Lower leg skin (tissue), 3 donors: ENCODE results near the gene MYH7.

Source experiments
- POLR2A ChIP-seq, 2 donors: fragments of 450-650 bp; IDR thresholded peaks; one replicate each; pipeline ENCODE4 v1.6.1; 2016 to 2017; ENCODE audit warnings: antibody characterized with exemption in 2 of 2, mild to moderate bottlenecking in 1 of 2, moderate library complexity in 1 of 2
- TF ChIP-seq, protein P1 (sequence below), 3 donors: fragments of 450-650 bp; IDR thresholded peaks; one replicate each; pipeline ENCODE4 v1.5.1; 2016; ENCODE audit warnings: antibody characterized with exemption in 3 of 3, mild to moderate bottlenecking in 3 of 3, moderate library complexity in 2 of 3

DNA sequence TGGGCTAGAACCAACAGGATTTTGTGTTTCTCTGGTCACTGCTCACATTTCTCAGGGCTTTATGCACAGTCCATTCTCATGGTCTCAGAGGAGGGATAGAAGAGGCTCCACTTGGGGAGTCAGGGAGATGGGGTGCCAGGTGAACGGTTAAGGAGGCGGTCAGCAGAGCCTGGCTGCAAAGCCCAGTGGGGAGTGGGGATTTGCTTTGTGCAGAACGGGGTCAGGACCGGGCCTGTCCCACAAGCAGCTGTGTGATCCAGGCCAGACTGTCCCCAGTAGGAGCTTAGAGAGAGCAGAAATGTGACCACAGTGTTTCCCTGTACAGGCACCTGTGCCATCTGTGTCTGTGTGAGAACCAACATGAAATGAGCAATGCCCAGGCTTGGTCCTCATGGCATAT, 54.5 kb downstream of the MYH7 start:
- TF ChIP-seq, protein P1, sequence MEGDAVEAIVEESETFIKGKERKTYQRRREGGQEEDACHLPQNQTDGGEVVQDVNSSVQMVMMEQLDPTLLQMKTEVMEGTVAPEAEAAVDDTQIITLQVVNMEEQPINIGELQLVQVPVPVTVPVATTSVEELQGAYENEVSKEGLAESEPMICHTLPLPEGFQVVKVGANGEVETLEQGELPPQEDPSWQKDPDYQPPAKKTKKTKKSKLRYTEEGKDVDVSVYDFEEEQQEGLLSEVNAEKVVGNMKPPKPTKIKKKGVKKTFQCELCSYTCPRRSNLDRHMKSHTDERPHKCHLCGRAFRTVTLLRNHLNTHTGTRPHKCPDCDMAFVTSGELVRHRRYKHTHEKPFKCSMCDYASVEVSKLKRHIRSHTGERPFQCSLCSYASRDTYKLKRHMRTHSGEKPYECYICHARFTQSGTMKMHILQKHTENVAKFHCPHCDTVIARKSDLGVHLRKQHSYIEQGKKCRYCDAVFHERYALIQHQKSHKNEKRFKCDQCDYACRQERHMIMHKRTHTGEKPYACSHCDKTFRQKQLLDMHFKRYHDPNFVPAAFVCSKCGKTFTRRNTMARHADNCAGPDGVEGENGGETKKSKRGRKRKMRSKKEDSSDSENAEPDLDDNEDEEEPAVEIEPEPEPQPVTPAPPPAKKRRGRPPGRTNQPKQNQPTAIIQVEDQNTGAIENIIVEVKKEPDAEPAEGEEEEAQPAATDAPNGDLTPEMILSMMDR (IDR thresholded peaks at IDR 0.05), result no peak
- TF ChIP-seq POLR2A (IDR thresholded peaks at IDR 0.05), result no peak
